GM10266 (cell line): ENCODE measurements around the gene CBFA2T3.
A peak's percentile ranks its signal among the peaks of the same experiment; 100 is the strongest.
"Not testable (repeated sequence)": the region's sequence is repeated elsewhere in the genome, so short reads cannot be mapped to it uniquely, and the experiment has no call there.

Experiments used
- DNase-seq: peaks from one replicate; pipeline ENCODE4 v3.0.0; 2012; ENCODE audit errors: extremely low spot score
- TF ChIP-seq, protein P1 (sequence below): IDR thresholded peaks from 2 replicates; pipeline ENCODE4 v1.5.1; 2012; ENCODE audit warnings: mild to moderate bottlenecking, low read depth; ENCODE audit not compliant: control insufficient read depth, insufficient read depth; ENCODE audit errors: missing control alignments

Gene CBFA2T3

GRCh38 chr16:89022051-89022836, 45.2 kb upstream of the CBFA2T3 start:
- TF ChIP-seq, protein P1, sequence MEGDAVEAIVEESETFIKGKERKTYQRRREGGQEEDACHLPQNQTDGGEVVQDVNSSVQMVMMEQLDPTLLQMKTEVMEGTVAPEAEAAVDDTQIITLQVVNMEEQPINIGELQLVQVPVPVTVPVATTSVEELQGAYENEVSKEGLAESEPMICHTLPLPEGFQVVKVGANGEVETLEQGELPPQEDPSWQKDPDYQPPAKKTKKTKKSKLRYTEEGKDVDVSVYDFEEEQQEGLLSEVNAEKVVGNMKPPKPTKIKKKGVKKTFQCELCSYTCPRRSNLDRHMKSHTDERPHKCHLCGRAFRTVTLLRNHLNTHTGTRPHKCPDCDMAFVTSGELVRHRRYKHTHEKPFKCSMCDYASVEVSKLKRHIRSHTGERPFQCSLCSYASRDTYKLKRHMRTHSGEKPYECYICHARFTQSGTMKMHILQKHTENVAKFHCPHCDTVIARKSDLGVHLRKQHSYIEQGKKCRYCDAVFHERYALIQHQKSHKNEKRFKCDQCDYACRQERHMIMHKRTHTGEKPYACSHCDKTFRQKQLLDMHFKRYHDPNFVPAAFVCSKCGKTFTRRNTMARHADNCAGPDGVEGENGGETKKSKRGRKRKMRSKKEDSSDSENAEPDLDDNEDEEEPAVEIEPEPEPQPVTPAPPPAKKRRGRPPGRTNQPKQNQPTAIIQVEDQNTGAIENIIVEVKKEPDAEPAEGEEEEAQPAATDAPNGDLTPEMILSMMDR = no peak
- no peak for DNase-seq

- DNase-seq = no peak
- TF ChIP-seq, protein P1 = no peak
Measured at GRCh38 chr16:89020925-89021595, 44.1 kb upstream of the CBFA2T3 start.

DNA sequence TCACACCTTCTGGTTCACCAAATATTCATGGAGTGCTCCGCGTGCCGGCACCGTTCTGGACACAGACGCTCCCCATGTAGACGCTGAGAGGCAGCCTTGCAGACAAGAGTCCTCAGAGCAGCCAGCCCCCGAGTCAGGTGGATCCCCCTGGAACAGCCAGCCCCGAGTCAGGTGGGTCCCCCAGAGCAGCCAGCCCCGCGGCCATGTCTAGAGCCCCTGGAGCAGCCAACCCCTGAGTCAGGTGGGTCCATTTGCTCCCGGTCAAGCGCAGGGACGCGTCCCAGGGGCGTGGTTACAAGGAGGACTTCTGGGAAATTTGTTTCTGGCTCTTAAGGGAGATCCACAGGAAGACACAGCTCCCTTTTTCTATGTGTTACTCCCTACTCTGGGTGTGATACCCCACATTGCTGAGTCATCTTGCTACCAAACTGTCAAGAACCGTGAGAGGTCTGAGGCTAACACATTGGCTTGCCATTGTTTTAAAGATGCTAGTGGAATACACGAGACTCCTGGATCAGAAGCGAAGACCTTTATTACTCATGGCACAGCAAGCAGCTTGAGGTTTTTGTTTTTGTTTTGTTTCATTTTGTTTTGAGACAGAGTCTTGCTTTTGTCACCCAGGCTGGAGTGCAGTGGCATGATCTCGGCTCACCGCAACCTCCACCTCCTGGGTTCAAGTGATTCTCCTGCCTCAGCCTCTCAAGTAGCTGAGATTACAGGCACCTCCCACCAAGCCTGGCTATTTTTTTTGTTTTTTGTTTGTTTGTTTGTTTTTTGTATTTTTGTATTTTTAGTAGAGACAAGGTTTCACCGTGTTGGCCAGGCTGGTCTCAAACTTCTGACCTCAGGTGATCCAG, 43.3 kb upstream of the CBFA2T3 start:
- TF ChIP-seq, protein P1 = no peak
- DNase-seq = peak; percentile 78

DNA sequence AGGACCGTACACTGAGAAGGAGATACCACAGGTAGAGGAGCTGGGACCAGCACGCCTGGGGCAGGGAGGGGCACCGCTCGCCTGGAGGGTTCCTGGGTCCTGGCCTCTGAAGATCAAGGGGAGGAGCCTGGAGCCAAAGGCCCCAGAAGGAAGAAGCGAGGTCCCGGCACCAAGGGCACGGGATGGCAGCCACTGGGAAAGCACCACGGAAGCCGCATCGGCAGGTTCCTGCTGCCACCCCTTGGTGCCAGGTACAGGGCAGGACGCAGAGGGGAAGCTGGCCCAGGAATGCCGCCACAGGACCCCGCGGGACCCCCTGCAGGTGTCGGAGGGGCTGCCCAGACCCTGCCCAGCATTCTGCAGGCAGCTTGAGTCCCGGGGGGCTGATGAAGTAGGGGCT, 42.5 kb upstream of the CBFA2T3 start:
- TF ChIP-seq, protein P1 = no peak
- DNase-seq = no peak

DNA sequence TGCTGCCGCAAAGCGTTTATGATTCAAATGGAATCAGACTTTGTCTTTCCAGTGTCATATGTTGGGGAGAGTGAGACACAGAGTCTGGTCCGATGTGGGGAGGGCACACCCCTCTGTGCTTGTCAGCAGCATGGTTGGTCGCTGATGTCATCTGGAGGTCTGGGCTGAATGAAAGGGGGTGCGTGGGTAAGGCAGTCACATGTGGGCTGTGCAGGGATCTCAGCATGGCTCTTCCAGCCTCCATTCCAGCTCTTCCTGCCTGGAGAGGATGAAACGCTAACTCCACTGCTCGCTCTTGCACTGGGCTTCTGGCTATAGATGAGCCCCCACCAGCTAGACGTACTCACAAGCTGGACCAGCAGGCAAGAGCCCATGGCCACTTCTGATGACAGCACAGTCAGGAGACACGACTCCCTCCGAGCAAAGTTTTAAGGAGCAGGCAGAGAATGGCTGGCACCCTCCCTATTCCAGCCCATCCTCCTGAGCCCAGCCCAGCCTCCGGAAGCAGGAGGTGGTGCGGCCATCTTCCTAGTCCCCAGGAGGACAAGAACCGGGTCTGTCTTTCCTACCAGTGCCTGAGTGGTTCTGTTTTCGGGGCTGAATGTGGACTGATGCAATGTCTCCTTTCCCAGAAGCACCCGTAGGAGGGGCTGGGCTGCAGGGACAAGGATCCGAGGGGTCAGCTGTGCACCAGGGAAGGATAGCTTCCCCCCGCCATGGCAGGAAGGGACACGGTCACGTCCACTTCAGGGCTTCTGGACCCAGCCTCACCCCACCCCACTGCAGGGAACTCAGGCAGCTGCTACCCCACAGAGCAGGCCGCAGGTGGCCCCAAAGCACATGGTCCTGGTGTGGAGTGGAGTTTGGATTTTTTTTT, 41.5 kb upstream of the CBFA2T3 start:
- TF ChIP-seq, protein P1 = no peak
- DNase-seq = no peak

- TF ChIP-seq, protein P1 = no peak
- DNase-seq = no peak
Measured at GRCh38 chr16:89017543-89018281, 40.7 kb upstream of the CBFA2T3 start.

DNA sequence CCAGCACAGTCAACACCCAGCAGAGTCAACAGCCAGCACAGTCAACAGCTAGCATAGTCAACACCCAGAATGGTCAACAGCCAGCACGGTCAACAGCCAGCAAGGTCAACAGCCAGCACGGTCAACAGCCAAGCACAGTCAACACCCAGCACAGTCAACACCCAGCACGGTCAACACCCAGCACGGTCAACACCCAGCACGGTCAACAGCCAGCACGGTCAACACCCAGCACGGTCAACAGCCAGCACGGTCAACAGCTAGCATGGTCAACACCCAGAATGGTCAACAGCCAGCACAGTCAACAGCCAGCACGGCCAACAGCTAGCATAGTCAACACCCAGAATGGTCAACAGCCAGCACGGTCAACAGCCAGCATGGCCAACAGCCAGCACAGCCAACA, 39.6 kb upstream of the CBFA2T3 start:
- DNase-seq = not testable (repeated sequence)
